ENCODE results near the gene NAT16.
"Not testable (repeated sequence)": the region's sequence is repeated elsewhere in the genome, so short reads cannot be mapped to it uniquely, and the experiment has no call there.

Gene NAT16

GRCh38 chr7:101201695-101202602 is 21.9 kb upstream of the NAT16 start:
- DNase-seq, result no peak

DNA sequence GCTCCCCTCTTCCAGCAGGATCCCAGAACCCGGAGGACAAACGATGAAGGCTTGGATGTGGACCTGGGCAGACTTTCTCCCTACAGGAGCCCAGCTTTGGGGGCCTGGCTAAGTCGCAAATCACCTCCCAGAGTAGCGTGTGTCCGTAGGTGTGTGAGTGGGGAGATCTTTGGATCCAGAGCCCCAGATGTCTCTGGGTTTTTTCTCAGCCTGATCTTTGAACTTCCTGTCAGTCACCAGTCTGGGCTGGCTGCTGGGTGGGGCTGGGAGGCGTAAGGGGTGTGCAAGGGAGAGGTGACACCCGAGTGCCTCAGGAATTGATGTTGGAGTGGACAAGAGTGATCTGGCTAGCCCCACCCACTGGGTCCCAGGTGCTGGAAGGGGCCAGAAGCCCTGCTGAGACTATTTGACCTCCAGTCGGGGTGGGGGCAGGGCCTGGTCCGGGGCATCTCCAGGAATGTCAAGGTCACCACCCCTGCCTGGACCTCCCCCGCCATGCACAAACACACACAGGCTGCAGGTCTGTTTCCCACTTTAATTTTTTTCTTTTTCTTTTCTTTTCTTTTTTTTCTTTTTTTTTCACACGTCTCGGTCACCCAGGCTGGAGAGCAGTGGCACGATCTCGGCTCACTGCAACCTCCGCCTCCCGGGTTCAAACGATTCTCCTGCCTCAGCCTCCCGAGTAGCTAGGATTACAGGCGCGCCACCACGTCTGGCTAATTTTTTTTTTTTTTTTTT is 20.9 kb upstream of the NAT16 start, which contains the start of gene MOGAT3:
Gene MOGAT3 (minus strand): TSS at position 175 of the 738 bp plus-strand sequence. CDS start 182 bp downstream, outside the sequence.
- DNase-seq, result no peak

- no peak for DNase-seq
Measured at GRCh38 chr7:101200504-101200861, 20.4 kb upstream of the NAT16 start.

DNA sequence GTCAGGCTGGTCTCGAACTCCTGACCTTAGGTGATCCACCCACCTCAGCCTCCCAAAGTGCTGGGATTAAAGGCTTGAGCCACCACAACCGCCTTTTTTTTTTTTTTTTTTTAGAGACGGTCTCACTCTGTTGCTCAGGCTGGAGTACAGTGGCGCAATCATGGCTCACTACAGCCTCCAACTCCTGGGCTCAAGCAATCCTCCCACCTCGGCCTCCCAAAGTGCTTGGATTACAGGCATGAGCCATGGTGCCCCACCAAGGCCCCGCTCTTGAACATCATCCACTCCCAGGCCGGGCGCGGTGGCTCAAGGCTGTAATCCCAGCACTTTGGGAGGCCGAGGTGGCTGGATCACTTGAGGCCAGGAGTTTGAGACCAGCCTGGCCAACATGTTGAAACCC is 19.4 kb upstream of the NAT16 start:
- DNase-seq, result not testable (repeated sequence)

DNA sequence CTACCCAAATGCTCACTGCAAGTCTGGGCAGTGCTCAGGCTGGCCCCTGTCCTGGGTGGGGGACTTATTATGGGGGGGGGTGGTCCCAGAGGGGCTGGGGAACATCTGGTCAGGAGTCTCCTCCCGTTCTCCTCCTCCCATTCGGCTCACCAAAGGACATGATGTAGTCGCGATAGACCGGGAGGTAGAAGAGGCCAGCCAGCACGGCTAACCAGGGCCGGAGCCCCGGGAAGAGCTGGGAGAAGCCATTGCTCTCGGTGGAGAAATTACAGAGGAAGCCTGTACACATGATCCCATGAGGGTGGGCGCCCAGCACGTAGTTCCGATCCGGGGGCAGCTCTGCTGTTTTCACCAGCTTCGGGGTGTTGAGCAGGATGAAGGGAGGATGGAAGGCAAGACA is 18.4 kb upstream of the NAT16 start:
- no peak for DNase-seq

GRCh38 chr7:101197991-101198390 is 17.9 kb upstream of the NAT16 start:
- DNase-seq, result no peak

- no peak for DNase-seq
Measured at GRCh38 chr7:101195884-101196283, 15.8 kb upstream of the NAT16 start.

- DNase-seq, result no peak
Measured at GRCh38 chr7:101189109-101189508, 9.0 kb upstream of the NAT16 start.

- DNase-seq, result no peak
Measured at GRCh38 chr7:101186844-101187428, 6.8 kb upstream of the NAT16 start.

- no peak for DNase-seq
Measured at GRCh38 chr7:101186194-101186593, 6.1 kb upstream of the NAT16 start.

DNA sequence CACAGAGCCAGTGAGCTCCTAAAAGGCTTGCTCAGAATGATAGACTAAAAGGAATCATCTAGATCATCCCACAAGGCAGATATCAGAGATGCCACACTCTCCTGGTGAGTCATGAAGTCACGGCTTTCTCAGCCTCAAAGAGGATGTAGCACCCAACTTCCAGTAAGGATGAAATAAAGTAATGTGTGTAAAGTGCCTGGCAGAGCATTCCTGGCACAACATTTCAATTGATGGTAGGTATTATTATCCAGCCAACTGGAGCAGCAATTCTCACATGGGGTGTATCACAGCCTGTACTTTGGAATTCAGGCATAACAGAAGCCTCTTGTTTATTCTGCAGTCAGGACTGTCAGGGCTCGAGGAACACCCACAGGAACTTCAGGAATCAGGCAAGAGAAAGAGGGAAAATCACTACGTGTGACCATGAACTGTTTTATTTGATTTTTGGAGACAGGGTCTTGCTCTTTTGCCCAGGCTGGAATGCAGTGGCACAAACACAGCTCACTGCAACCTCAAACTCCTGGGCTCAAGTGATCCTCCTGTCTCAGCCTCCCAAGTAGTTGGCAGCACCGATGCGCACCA is 5.3 kb upstream of the NAT16 start:
- DNase-seq, result no peak

DNA sequence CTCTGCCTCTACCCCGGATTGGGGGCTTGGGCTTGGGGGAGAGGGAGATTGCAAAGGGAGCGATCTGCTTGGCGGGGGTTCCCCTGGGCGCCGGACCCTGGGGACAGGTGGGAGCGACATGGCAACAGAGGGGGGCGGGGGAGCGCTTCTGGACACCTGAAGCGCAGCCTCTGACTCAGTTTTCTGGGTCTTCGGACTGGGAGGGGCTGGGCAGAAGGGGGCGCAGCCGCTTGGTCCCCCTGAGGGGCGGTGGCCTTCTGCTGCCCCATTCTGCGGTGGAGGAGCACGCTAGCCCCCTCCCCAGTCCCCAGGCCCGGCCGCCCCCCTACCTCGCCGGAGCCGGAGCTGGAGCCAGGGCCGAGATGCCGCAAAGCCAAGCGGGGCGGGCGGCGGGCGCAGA is 380 bp downstream of the NAT16 start:
- DNase-seq, result no peak

DNA sequence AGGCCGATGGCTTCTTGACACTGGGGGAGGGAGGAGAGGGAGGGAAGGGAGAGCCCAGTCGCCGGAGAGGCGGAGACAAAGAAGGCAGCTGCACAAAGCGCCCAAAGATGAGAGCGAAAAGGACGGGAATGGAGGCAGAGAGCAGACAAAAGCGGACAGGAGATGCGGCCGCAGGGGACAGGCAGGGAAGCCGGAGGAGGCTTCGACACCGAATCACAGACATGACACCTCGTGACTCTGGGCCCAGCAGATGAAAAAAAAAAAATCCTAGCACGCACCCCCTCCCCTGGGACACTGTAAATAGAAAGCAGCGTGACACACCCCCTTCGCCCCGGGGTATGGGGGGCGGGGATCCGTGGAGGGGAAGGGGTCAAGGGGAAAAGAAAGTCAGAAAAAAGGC is 976 bp downstream of the NAT16 start:
- no peak for DNase-seq

GRCh38 chr7:101177644-101178043 is 2.4 kb downstream of the NAT16 start:
- DNase-seq, result no peak

- no peak for DNase-seq
Measured at GRCh38 chr7:101175664-101176063, 4.4 kb downstream of the NAT16 start.

- DNase-seq, result no peak
Measured at GRCh38 chr7:101174322-101174854, 5.7 kb downstream of the NAT16 start.

DNA sequence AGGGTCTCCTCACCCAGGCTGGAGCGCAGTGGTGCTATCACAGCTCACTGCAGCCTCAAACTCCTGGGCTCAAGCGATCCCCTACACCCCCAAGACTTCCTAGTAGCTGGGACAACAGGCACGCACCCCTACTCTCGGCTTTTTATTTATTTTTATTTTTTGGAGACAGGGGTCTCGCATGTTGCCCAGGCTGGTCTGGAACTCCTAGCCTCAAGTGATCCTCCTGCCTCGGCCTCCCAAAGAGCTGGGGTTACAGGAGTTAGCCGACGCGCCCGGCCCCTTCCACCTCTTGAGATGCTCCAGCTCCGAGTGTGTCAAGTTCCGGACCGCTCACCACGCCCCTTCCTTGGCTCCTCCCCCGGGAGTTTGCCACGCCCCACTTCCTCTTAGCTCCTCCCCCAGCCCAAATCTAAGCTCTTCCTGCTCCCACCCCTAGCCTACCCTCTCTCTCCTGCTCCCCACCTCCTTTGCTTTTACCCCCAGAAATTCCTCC is 6.3 kb downstream of the NAT16 start:
- peak; percentile 61 for DNase-seq

- no peak for DNase-seq
Measured at GRCh38 chr7:101172854-101173751, 7.0 kb downstream of the NAT16 start.

GRCh38 chr7:101172005-101172853 is 7.9 kb downstream of the NAT16 start:
- no peak for DNase-seq

GRCh38 chr7:101171442-101171837 is 8.7 kb downstream of the NAT16 start:
- DNase-seq, result no peak
